K562 treated with DMSO at 1 percent for 4 hours (cell line): ENCODE measurements around the gene SELENOV. TPM values are rescaled to one million over a fixed set of nuclear protein-coding genes. Genes with fewer than 3 reads are reported as not detected.

Source experiments
- total RNA-seq: library from RNA; unstranded; fragments of 300-600 nt; gene quantifications from 2 replicates; pipeline ENCODE4 v1.2.3, GENCODE V29; 2022; ENCODE audit not compliant: insufficient read depth

SELENOV gene
- total RNA-seq, result not detected in 2 replicates

GRCh38 chr19:39514840-39515550 is at the start of gene SELENOV:
Gene SELENOV (plus strand): TSS chr19:39515139. CDS start chr19:39515213, 74 bp downstream.

GRCh38 chr19:39480337-39481228 is 34.4 kb upstream of the SELENOV start, which contains the start of gene TIMM50:
Gene TIMM50 (plus strand): TSS chr19:39480838. CDS start chr19:39480854, 16 bp downstream.

GRCh38 chr19:39498798-39499642 is 15.9 kb upstream of the SELENOV start, which contains the start of gene DLL3:
Gene DLL3 (plus strand): TSS chr19:39498947. CDS start chr19:39498975, 28 bp downstream.

GRCh38 chr19:39532233-39533002 is 17.5 kb downstream of the SELENOV start, which contains the start of gene EID2B:
Gene EID2B (minus strand): TSS chr19:39532852. CDS start chr19:39532802, 50 bp downstream.

GRCh38 chr19:39539518-39540332 is 24.8 kb downstream of the SELENOV start, which contains the start of gene EID2:
Gene EID2 (minus strand): TSS chr19:39540161. CDS start chr19:39540079, 82 bp downstream.

Other genes starting within 250 kb of the SELENOV start
- not detected in 2 replicates for gene IFNL2, start 246.7 kb upstream of the SELENOV start, total RNA-seq
- not detected in 2 replicates for gene IFNL1, start 218.7 kb upstream of the SELENOV start, total RNA-seq
- 4.1 and 6.5 TPM in 2 replicates for gene LRFN1, start 194.3 kb upstream of the SELENOV start, total RNA-seq
- gene GMFG, start 179.1 kb upstream of the SELENOV start, total RNA-seq, result 94.0 and 163 TPM in 2 replicates
- gene SAMD4B, start 172.7 kb upstream of the SELENOV start, total RNA-seq, result 89.5 and 108 TPM in 2 replicates
- 35.4 and 44.9 TPM in 2 replicates for gene PAF1, start 124.0 kb upstream of the SELENOV start, total RNA-seq
- gene MED29, start 123.8 kb upstream of the SELENOV start, total RNA-seq, result 16.7 and 17.5 TPM in 2 replicates
- 20.2 and 24.1 TPM in 2 replicates for gene ZFP36, start 108.3 kb upstream of the SELENOV start, total RNA-seq
- 4.4 and 20.7 TPM in 2 replicates for gene PLEKHG2, start 102.5 kb upstream of the SELENOV start, total RNA-seq
- gene RPS16, start 79.2 kb upstream of the SELENOV start, total RNA-seq, result 9,929 and 11,096 TPM in 2 replicates
- 106 and 123 TPM in 2 replicates for gene SUPT5H, start 69.6 kb upstream of the SELENOV start, total RNA-seq
- 111 and 116 TPM in 2 replicates for gene TIMM50, start 34.3 kb upstream of the SELENOV start, total RNA-seq
- 0.81 TPM in 1 of 2 replicates, not detected in the other for gene DLL3, start 16.2 kb upstream of the SELENOV start, total RNA-seq
- 5.0 and 31.6 TPM in 2 replicates for gene EID2B, start 17.7 kb downstream of the SELENOV start, total RNA-seq
- gene EID2, start 25.0 kb downstream of the SELENOV start, total RNA-seq, result 16.5 and 18.2 TPM in 2 replicates
- gene LGALS13, start 87.4 kb downstream of the SELENOV start, total RNA-seq, result 6.6 TPM in 1 of 2 replicates, not detected in the other
- not detected in 2 replicates for gene LGALS16, start 140.8 kb downstream of the SELENOV start, total RNA-seq
- gene LGALS14, start 189.3 kb downstream of the SELENOV start, total RNA-seq, result not detected in 2 replicates
- not detected in 2 replicates for gene CLC, start 222.9 kb downstream of the SELENOV start, total RNA-seq